Right atrium auricular region (tissue), 2 donors: ENCODE results near the gene DEK. TPM values are rescaled to one million over a fixed set of nuclear protein-coding genes. Genes with fewer than 3 reads are reported as not detected.

ENCODE experiments used
- DNase-seq: peaks from one replicate; pipeline ENCODE4 v3.0.0-alpha.2; 2019; ENCODE audit warnings: low spot score
- H3K27ac ChIP-seq, 2 donors: fragments of 200-600 bp; sonication (generic); 1 replicate in 1 of 2; 2 replicates in 1 of 2; pipeline ENCODE4 v1.5.1; 2016 to 2019
- H3K27me3 ChIP-seq, 2 donors: fragments of 200-600 bp; sonication (generic); one replicate each; pipeline versions ENCODE4 v1.5.1 to v1.6.0; 2017 to 2019
- H3K36me3 ChIP-seq: fragments of 200-600 bp; sonication (generic); one replicate; pipeline ENCODE4 v1.5.1; 2016
- H3K4me1 ChIP-seq, 2 donors: fragments of 200-600 bp; sonication (generic); one replicate each; pipeline versions ENCODE4 v1.5.1 to v1.6.0; 2017 to 2019
- H3K4me3 ChIP-seq, 2 donors: fragments of 200-600 bp; sonication (generic); 1 replicate in 1 of 2; 2 replicates in 1 of 2; pipeline ENCODE4 v1.5.1; 2017 to 2019; ENCODE audit warnings: mild to moderate bottlenecking in 1 of 2, moderate library complexity in 1 of 2
- H3K9me3 ChIP-seq, 2 donors: fragments of 200-600 bp; sonication (generic); one replicate each; pipeline ENCODE4 v1.5.1; 2019
- total RNA-seq, 2 donors: library from RNA; depleted of rRNA; stranded (reverse); fragments of >200 nt; gene quantifications; one replicate each; pipeline ENCODE4 v1.1.0, GENCODE V29; 2016
- TF ChIP-seq, protein P1 (sequence below), 2 donors: fragments of 200-600 bp; sonication (generic); IDR thresholded peaks; one replicate each; pipeline ENCODE4 v1.5.1; 2019; ENCODE audit warnings: antibody characterized with exemption in 2 of 2

DEK gene
- total RNA-seq, 2 donors from 2014 or later, result 94.7 to 109 TPM

DNA sequence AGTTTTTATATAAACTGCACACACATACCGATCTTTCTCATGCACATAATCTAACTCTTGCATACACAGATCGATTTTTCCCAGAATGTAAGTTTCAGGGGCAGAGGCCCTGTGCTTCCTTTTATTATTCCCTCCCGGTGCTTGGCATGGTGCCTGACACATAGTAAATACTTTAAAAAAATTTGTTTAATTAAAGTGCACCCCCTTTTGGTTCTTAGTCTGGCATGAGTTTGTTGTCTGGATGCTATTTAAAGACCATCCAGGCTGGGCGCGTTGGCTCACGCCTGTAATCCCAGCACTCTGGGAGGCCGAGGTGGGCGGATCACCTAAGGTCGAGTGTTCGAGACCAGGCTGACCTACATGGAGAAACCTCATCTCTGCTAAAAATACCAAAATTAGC, 5.4 kb upstream of the DEK start:
- H3K4me1 ChIP-seq, result peaks cover 0 to 5% of the 10 kb centered on the region in 2 donors
- no peaks in the 10 kb centered on the region for H3K9me3 ChIP-seq
- no peaks in the 10 kb centered on the region for H3K27me3 ChIP-seq
- TF ChIP-seq, protein P1, sequence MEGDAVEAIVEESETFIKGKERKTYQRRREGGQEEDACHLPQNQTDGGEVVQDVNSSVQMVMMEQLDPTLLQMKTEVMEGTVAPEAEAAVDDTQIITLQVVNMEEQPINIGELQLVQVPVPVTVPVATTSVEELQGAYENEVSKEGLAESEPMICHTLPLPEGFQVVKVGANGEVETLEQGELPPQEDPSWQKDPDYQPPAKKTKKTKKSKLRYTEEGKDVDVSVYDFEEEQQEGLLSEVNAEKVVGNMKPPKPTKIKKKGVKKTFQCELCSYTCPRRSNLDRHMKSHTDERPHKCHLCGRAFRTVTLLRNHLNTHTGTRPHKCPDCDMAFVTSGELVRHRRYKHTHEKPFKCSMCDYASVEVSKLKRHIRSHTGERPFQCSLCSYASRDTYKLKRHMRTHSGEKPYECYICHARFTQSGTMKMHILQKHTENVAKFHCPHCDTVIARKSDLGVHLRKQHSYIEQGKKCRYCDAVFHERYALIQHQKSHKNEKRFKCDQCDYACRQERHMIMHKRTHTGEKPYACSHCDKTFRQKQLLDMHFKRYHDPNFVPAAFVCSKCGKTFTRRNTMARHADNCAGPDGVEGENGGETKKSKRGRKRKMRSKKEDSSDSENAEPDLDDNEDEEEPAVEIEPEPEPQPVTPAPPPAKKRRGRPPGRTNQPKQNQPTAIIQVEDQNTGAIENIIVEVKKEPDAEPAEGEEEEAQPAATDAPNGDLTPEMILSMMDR (IDR thresholded peaks at IDR 0.05), result no peak
- H3K4me3 ChIP-seq, result no peak overlapping the region
- no peak for DNase-seq
- H3K27ac ChIP-seq, result no peak overlapping the region
- no peaks in the 10 kb centered on the region for H3K36me3 ChIP-seq

DNA sequence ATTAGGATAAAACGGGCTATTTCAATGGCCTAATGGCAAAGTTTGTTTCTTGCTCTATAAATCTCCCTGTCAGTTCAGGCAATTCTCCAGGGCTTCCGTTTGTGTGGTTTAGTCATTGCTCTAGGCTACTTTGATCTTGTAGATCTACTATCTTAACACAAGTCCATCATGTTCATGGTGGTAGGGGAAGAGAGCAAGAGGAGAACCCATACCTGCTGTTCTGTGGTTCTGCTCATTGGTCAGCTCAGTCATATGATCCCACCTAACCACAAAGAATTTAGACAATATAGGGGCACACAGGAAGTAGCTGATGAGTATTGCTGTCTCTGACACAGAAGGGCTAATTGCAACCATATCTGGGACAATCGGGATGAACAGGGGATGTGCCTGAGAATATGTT, 4.9 kb upstream of the DEK start:
- no peak for DNase-seq
- H3K27me3 ChIP-seq, result no peaks in the 10 kb centered on the region
- no peaks in the 10 kb centered on the region for H3K36me3 ChIP-seq
- peaks cover 0 to 5% of the 10 kb centered on the region in 2 donors for H3K4me1 ChIP-seq
- TF ChIP-seq, protein P1 (IDR thresholded peaks at IDR 0.05), result no peak
- no peak overlapping the region for H3K27ac ChIP-seq
- no peaks in the 10 kb centered on the region for H3K9me3 ChIP-seq
- H3K4me3 ChIP-seq, result no peak overlapping the region

DNA sequence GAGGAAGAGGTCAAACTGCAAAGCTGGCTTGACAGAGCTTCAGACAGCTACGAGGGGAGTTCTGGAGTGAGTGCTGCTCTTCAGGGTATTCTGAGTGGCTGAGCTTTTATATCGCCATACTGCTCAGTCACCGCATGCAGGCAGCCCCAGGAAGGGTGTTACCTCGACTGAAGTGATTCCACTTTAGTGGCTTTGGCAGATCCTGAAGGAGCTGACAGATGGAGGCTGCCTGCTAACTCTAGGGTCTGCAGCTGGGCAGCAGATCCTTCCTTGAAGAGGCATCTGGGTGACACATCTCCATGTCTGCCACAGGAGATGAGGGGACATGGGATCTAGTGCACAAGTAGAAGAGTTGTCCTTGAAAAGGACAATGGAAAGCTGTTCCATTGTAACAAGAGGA, 3.7 kb upstream of the DEK start:
- Histone ChIP-seq H3K9me3 (no peaks in the 10 kb centered on the region), H3K4me1 (peaks cover 0 to 5% of the 10 kb centered on the region in 2 donors), H3K4me3 (no peak overlapping the region), H3K27me3 (no peaks in the 10 kb centered on the region), H3K36me3 (no peaks in the 10 kb centered on the region), H3K27ac (no peak overlapping the region)
- TF ChIP-seq, protein P1 (IDR thresholded peaks at IDR 0.05), result no peak
- no peak for DNase-seq

DNA sequence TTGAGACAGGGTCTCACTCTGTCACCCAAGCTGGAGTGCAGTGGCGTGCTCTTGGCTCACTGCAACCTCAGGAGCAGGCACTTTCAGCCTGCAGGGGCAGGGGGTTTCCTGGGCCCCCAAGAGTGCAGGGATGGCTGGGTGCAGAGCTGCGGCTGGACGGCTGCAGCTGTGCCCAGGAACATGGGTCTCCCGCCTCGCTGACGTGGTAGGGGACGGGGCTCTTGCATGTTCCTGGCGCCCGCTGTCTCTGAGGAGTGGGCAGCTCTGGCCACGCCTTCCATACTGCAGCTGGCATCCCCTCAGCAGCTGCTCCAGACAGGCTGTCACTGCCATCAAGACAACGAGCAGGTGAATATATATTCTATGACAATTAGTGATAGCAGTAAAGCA, 2.2 kb upstream of the DEK start:
- Histone ChIP-seq H3K27me3 (no peaks in the 10 kb centered on the region), H3K9me3 (no peaks in the 10 kb centered on the region)
- no peak for DNase-seq

DNA sequence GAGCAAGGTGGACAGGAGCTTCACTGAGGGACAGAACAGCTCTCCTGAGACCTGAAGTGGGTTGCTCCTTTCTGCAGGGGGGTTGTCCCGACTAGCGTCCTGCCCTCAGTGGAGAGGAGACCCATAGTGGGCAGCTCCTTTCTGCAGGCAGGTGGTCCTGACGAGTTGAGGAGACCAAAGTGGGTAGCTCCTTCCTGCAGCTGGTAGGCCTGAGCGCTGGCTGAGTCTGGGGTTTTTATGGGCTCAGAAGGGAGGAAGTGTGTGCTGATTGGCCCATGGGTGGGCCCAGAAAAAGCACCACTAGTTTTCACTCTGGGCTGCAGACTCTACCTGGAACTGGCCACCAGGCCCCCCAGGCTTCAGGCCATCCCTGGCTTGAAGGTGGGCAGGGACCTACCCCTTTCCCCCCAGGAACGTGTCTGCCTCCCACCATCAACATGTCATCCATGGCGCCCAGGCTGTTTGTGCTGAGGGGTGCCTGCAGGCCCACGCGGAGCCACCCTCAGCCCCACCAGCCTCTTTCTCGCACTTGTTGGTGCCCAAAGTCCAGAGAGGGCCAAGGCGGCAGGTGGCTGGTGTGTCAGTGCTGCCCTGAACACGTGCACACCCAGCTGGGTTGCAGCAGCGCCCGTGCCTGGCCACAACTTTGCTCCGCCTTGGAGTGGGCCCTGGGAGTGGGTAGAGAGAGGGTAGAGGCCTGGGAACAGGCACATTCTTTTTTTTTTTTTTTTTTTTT, 1.6 kb upstream of the DEK start:
- no peaks in the 10 kb centered on the region for H3K36me3 ChIP-seq
- no peak overlapping the region for H3K4me3 ChIP-seq
- TF ChIP-seq, protein P1 (IDR thresholded peaks at IDR 0.05), result no peak
- no peak for DNase-seq
- H3K4me1 ChIP-seq, result peaks cover 0 to 25% of the 10 kb centered on the region in 2 donors
- H3K27ac ChIP-seq, result no peak overlapping the region
- no peaks in the 10 kb centered on the region for H3K27me3 ChIP-seq
- no peaks in the 10 kb centered on the region for H3K9me3 ChIP-seq

More for the DNA sequence above, 2.2 kb upstream of the DEK start:
- TF ChIP-seq, protein P1 (IDR thresholded peaks at IDR 0.05), result no peak
- no peak overlapping the region for H3K27ac ChIP-seq
- H3K36me3 ChIP-seq, result no peaks in the 10 kb centered on the region
- peaks cover 0 to 20% of the 10 kb centered on the region in 2 donors for H3K4me1 ChIP-seq
- H3K4me3 ChIP-seq, result no peak overlapping the region

DNA sequence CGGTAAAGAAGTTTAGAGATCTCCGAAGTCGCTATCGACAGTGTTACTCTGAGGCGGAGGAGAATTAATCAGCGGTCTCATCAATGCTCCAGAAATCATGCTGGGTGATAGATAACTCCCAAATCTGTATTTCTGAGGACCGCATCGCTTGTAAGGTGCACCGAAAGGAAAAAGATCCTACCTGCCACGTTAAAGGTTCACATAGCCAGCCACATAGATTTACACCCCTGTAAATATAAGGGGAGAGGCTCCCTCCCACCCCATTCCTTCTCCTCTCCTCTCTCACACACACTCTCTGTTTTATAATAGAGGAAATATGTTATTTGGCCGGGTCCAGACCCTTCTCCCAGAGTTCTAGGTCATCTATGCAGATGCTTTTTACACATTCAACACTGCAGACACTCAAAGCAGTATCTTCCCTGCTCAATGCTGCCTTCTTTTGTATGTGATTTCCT, 620 bp upstream of the DEK start:
- DNase-seq, result no peak
- Histone ChIP-seq H3K4me3 (peak overlapping the region; percentile 80 to 87), H3K27ac (peak overlapping the region; percentile 98 to 99), H3K4me1 (peaks cover 0 to 35% of the 10 kb centered on the region in 2 donors), H3K36me3 (no peaks in the 10 kb centered on the region), H3K9me3 (no peaks in the 10 kb centered on the region), H3K27me3 (no peaks in the 10 kb centered on the region)
- TF ChIP-seq, protein P1 (IDR thresholded peaks at IDR 0.05), result no peak
